Kidney (tissue), 14 donors: ENCODE data around the gene CSTPP1. TPM values are rescaled to one million over a fixed set of nuclear protein-coding genes. Genes with fewer than 3 reads are reported as not detected.
A peak's percentile ranks its signal among the peaks of the same experiment; 100 is the strongest.

Experiments
- DNase-seq, 5 donors: peaks; one replicate each; pipeline ENCODE4 v3.0.0-alpha.2; 2013 to 2020
- FAIRE-seq: peaks from 2 replicates; lab custom pipeline; 2012; peaks lifted over from hg19 to GRCh38; lab: Jason Lieb, UNC
- H3K27ac ChIP-seq, 2 donors: one replicate each; pipeline ENCODE4 v1.7.0; 2013; ENCODE audit warnings: low read depth in 2 of 2, low read length in 2 of 2, inconsistent platforms in 1 of 2
- H3K27me3 ChIP-seq: one replicate; pipeline ENCODE4 v1.7.1; 2013; ENCODE audit warnings: low read length, inconsistent platforms; ENCODE audit not compliant: control insufficient read depth, insufficient read depth
- H3K36me3 ChIP-seq, 3 donors: one replicate each; pipeline versions ENCODE4 v1.7.0 to v1.7.1; 2013; ENCODE audit warnings: low read length in 3 of 3, control low read depth in 1 of 3, inconsistent platforms in 1 of 3; ENCODE audit not compliant: insufficient read depth in 3 of 3, control insufficient read depth in 2 of 3
- H3K4me1 ChIP-seq, 3 donors: one replicate each; pipeline versions ENCODE4 v1.7.0 to v1.7.1; 2013; ENCODE audit warnings: low read length in 3 of 3, inconsistent platforms in 1 of 3, low read depth in 1 of 3; ENCODE audit not compliant: control insufficient read depth in 2 of 3, insufficient read depth in 2 of 3
- H3K4me3 ChIP-seq, 3 donors: one replicate each; pipeline versions ENCODE4 v1.7.0 to v1.8.1; 2013; ENCODE audit warnings: low read length in 3 of 3, control low read depth in 1 of 3, inconsistent platforms in 1 of 3
- H3K9ac ChIP-seq, 3 donors: one replicate each; pipeline versions ENCODE4 v1.7.0 to v1.7.1; 2013; ENCODE audit warnings: low read length in 3 of 3, control low read depth in 1 of 3, inconsistent platforms in 1 of 3
- H3K9me3 ChIP-seq, 3 donors: one replicate each; pipeline versions ENCODE4 v1.7.0 to v1.7.1; 2013; ENCODE audit warnings: low read length in 3 of 3, control low read depth in 1 of 3, inconsistent platforms in 1 of 3; ENCODE audit not compliant: control insufficient read depth in 2 of 3, insufficient read depth in 1 of 3
- intact Hi-C: fragments of 100-400 bp; cut with DNase I; formaldehyde crosslinking; loops from one replicate; pipeline ENCODE4 v1.11.1; 2022
- polyA plus RNA-seq: library from polyadenylated mRNA; stranded (reverse); fragments of 350-450 nt; fragmentation: Illumina TruSeq; extraction: RNeasy Lipid Tissue Mini Kit (QIAGEN cat#74804); gene quantifications from one replicate; pipeline ENCODE4 v1.2.3, GENCODE V29; 2014; ENCODE audit warnings: low read depth, low replicate concordance; ENCODE audit not compliant: insufficient read depth
- total RNA-seq: library from RNA; stranded (reverse); fragmentation: NEBNext Ultra II Directional; extraction: Animal tissue kit (Norgen Biotek cat#: 25700); gene quantifications from one replicate; pipeline ENCODE4 v1.2.1, GENCODE V29; 2021
- TF ChIP-seq, protein P1 (sequence below): IDR thresholded peaks from 3 replicates; pipeline ENCODE4 v1.5.1; 2012; ENCODE audit warnings: mild to moderate bottlenecking, moderate library complexity, borderline replicate concordance; ENCODE audit not compliant: insufficient read depth; ENCODE audit errors: extremely low read depth
- donor health status: control.
- donor health status: control.
- donor health status: control.
- donor health status: control.
- donor health status: control.
- donor health status: DM: yes; HTN: yes; CAD: no.
- donor health status: Normal renal cell carcinoma (clear cell type).

The CSTPP1 gene
- total and polyA plus RNA-seq, 2 donors from 2014 or later: 37.4 to 50.3 TPM

DNA sequence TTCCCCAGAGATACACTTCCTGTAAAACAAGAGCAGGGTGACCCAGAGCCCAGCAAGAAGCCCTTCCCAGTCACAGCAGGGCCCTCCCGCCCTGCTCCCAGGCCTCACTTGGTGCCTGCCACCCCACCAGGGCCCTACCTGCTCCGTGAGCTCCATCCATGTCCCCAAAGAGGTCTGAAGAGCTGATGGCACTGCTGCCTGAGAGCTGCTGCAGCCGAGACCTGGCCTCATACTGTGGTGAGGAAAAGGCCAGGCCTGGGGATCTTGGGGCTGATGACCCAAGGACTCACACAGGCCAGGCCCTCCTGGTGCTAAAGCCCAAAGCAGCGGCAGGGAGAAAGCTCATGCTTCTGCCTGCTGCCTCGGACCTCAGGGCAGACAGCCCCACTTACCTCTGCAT lies 229.8 kb downstream of the CSTPP1 start:
- H3K27ac ChIP-seq: no peak overlapping the region
- no peak overlapping the region for H3K9ac ChIP-seq
- DNase-seq (peak in 1 of 5 donors; percentile 46), FAIRE-seq (no peak)
- H3K9me3 ChIP-seq: no peaks in the 10 kb centered on the region
- no peaks in the 10 kb centered on the region for H3K27me3 ChIP-seq
- no peaks in the 10 kb centered on the region for H3K4me1 ChIP-seq
- H3K4me3 ChIP-seq: no peak overlapping the region
- TF ChIP-seq, protein P1, sequence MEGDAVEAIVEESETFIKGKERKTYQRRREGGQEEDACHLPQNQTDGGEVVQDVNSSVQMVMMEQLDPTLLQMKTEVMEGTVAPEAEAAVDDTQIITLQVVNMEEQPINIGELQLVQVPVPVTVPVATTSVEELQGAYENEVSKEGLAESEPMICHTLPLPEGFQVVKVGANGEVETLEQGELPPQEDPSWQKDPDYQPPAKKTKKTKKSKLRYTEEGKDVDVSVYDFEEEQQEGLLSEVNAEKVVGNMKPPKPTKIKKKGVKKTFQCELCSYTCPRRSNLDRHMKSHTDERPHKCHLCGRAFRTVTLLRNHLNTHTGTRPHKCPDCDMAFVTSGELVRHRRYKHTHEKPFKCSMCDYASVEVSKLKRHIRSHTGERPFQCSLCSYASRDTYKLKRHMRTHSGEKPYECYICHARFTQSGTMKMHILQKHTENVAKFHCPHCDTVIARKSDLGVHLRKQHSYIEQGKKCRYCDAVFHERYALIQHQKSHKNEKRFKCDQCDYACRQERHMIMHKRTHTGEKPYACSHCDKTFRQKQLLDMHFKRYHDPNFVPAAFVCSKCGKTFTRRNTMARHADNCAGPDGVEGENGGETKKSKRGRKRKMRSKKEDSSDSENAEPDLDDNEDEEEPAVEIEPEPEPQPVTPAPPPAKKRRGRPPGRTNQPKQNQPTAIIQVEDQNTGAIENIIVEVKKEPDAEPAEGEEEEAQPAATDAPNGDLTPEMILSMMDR: no peak
- peaks cover 8 to 58% (median 45%) of the 10 kb centered on the region in 3 donors for H3K36me3 ChIP-seq
- intact Hi-C loops: no loop called here

DNA sequence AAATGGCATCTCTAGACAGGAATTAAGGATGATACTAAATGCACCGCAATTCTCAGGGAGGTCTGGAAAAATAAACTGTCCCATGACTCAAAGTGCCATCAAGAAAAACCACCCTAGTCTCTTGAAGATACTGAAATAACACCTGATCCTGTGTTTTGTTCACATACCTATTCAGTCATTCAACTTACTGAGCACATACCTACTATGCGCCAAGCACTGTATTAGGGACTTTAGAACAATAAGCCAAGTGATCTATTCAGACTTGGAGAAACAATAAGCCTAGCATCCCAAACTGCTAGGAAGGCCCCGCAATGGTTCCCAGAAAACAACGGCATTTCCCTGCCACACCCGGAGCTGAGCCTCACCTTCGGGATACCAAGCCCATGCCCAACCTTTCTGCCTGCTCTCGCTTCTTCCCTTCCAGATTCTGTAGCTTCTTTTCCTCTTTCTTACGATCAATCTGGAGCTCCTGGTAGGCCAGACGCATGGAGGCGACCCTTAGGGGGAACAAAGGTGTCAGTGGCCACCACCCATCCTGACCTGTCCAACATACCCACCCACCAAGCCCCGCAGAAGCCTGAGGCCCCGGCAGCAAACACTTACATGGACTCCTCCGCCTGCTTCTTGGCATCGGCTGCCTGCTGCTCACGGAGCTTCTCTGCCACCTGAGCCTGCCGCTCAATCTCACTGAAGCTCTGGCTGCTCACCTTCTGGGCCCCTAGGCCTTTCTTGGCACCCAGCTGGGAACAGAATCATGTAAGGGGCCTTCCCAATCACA lies 234.7 kb downstream of the CSTPP1 start:
- no peak overlapping the region for H3K9ac ChIP-seq
- no peaks in the 10 kb centered on the region for H3K9me3 ChIP-seq
- intact Hi-C loops: no loop called here
- H3K36me3 ChIP-seq: peaks cover 10 to 70% (median 52%) of the 10 kb centered on the region in 3 donors
- FAIRE-seq (no peak), DNase-seq (no peak)
- no peak overlapping the region for H3K27ac ChIP-seq
- TF ChIP-seq, protein P1: no peak
- H3K27me3 ChIP-seq: no peaks in the 10 kb centered on the region
- H3K4me3 ChIP-seq: no peak overlapping the region
- peaks cover 4 to 14% (median 10%) of the 10 kb centered on the region in 3 donors for H3K4me1 ChIP-seq

DNA sequence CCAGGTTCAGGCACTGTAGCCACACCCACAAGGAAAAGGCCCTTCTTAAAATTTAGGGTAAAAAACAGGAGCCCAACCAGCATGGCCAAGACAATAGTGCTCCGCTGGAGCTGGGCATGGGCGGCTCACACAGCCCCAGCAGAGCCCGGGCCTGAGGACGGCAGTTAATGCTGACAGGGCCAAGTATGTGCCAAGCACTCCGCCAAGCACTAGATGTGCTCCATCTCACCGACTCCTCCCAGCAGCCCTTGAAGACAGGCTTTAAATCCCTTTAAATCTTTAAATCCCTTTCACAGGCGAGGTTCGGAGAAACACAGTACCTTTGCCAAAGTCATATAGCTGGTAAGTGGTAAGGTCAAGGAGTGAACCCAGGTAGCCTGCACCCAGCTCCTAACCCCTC lies 235.3 kb downstream of the CSTPP1 start:
- intact Hi-C loops: no loop called here
- FAIRE-seq (no peak), DNase-seq (no peak)
- peaks cover 4 to 14% (median 10%) of the 10 kb centered on the region in 3 donors for H3K4me1 ChIP-seq
- H3K27me3 ChIP-seq: no peaks in the 10 kb centered on the region
- no peak overlapping the region for H3K9ac ChIP-seq
- no peak overlapping the region for H3K4me3 ChIP-seq
- peaks cover 10 to 64% (median 46%) of the 10 kb centered on the region in 3 donors for H3K36me3 ChIP-seq
- TF ChIP-seq, protein P1: no peak
- H3K9me3 ChIP-seq: no peaks in the 10 kb centered on the region
- no peak overlapping the region for H3K27ac ChIP-seq
